HL-60 (cell line): ENCODE measurements around the gene RAC2.

Experiments used
- DNase-seq, 2 experiments: peaks; one replicate each; pipeline ENCODE4 v3.0.0-alpha.2; 2010 to 2020; ENCODE audit warnings: low read depth in 1 of 2, low spot score in 1 of 2
- H3K27ac ChIP-seq: fragments of 250-450 bp; sonication (Bioruptor Pico); replicated peaks from 2 replicates; pipeline ENCODE4 v1.5.1; 2020; ENCODE audit warnings: mild to moderate bottlenecking, moderate library complexity
- H3K27me3 ChIP-seq: fragments of 250-450 bp; sonication (Bioruptor Pico); 2 replicates; pipeline ENCODE4 v1.5.1; 2021; ENCODE audit warnings: mild to moderate bottlenecking, moderate library complexity; ENCODE audit not compliant: insufficient read depth, poor library complexity, severe bottlenecking
- H3K4me3 ChIP-seq: replicated peaks from 2 replicates; pipeline ENCODE4 v1.5.1; 2011; ENCODE audit warnings: mild to moderate bottlenecking, control low read depth, low read length; ENCODE audit not compliant: insufficient read depth
- CTCF ChIP-seq: IDR thresholded peaks from one replicate; pipeline ENCODE4 v1.5.1; 2011; ENCODE audit warnings: low read length, control low read depth, inconsistent platforms; ENCODE audit not compliant: insufficient read depth
- GABPA ChIP-seq: IDR thresholded peaks from 2 replicates; pipeline ENCODE4 v1.6.1; 2012; ENCODE audit warnings: low read depth
- POLR2AphosphoS5 ChIP-seq: IDR thresholded peaks from 2 replicates; pipeline ENCODE4 v1.6.1; 2012; ENCODE audit warnings: low read depth
- REST ChIP-seq: IDR thresholded peaks from 2 replicates; pipeline ENCODE4 v1.6.1; 2012; ENCODE audit warnings: low read depth; ENCODE audit not compliant: insufficient replicate concordance
- SPI1 ChIP-seq: IDR thresholded peaks from 2 replicates; pipeline ENCODE4 v1.6.1; 2012; ENCODE audit warnings: low read depth, mild to moderate bottlenecking, borderline replicate concordance

Gene RAC2

GRCh38 chr22:37291559-37292298, 47.7 kb upstream of the RAC2 start:
- no peaks in the 10 kb centered on the region for H3K27me3 ChIP-seq
- TF ChIP-seq CTCF (no peak), GABPA (no peak), SPI1 (no peak)
- no peak overlapping the region for H3K4me3 ChIP-seq
- no peak overlapping the region for H3K27ac ChIP-seq
- no peak for DNase-seq

- no peaks in the 10 kb centered on the region for H3K27me3 ChIP-seq
- H3K27ac ChIP-seq = no peak overlapping the region
- no peak overlapping the region for H3K4me3 ChIP-seq
- TF ChIP-seq SPI1 (no peak), CTCF (no peak)
- DNase-seq = no peak
These were observed 46.7 kb upstream of the RAC2 start for GRCh38 chr22:37290737-37291136.

- no peak for TF ChIP-seq POLR2AphosphoS5
- TF ChIP-seq CTCF = no peak
- TF ChIP-seq REST = no peak
- Histone ChIP-seq H3K27me3 (no peaks in the 10 kb centered on the region), H3K27ac (no peak overlapping the region), H3K4me3 (no peak overlapping the region)
- no peak for DNase-seq
These were observed 45.2 kb upstream of the RAC2 start for GRCh38 chr22:37289156-37289735.

- no peak overlapping the region for H3K4me3 ChIP-seq
- no peak for TF ChIP-seq CTCF
- H3K27me3 ChIP-seq = no peaks in the 10 kb centered on the region
- no peak for DNase-seq
- no peak overlapping the region for H3K27ac ChIP-seq
These were observed 44.5 kb upstream of the RAC2 start for GRCh38 chr22:37288521-37288920.
